HG03520 (cell line): ENCODE results near the gene UCHL3.
A peak's percentile ranks its signal among the peaks of the same experiment; 100 is the strongest.

ENCODE experiments used
- ATAC-seq: cut with Tn5 transposase; IDR thresholded peaks from one replicate; pipeline ENCODE4 v1.9.1; 2021; ENCODE audit warnings: mild to moderate bottlenecking, moderate library complexity; ENCODE audit not compliant: unreplicated experiment

UCHL3 gene

GRCh38 chr13:75618308-75618707 is 68.7 kb downstream of the UCHL3 start:
- ATAC-seq, result no peak

- no peak for ATAC-seq
These were observed 70.4 kb downstream of the UCHL3 start for GRCh38 chr13:75620020-75620419.

- no peak for ATAC-seq
These were observed 71.6 kb downstream of the UCHL3 start for GRCh38 chr13:75621147-75621546.

GRCh38 chr13:75628801-75629200 is 79.2 kb downstream of the UCHL3 start:
- no peak for ATAC-seq

- no peak for ATAC-seq
These were observed 83.7 kb downstream of the UCHL3 start for GRCh38 chr13:75633285-75633684.

GRCh38 chr13:75635101-75635827 is 85.7 kb downstream of the UCHL3 start:
- ATAC-seq, result no peak

- peak; percentile 48 for ATAC-seq
These were observed 86.3 kb downstream of the UCHL3 start, which contains the start of gene LMO7 for GRCh38 chr13:75635828-75636435. LMO7 (plus strand) TSS chr13:75636330; CDS start chr13:75636658, 328 bp downstream.

GRCh38 chr13:75636436-75637180 is 87.0 kb downstream of the UCHL3 start:
- ATAC-seq, result peak; percentile 49

- ATAC-seq, result no peak
These were observed 87.7 kb downstream of the UCHL3 start for GRCh38 chr13:75637181-75637750.

- no peak for ATAC-seq
These were observed 89.9 kb downstream of the UCHL3 start for GRCh38 chr13:75639454-75639853.

- ATAC-seq, result no peak
These were observed 91.4 kb downstream of the UCHL3 start for GRCh38 chr13:75641026-75641425.

GRCh38 chr13:75643182-75643581 is 93.6 kb downstream of the UCHL3 start:
- ATAC-seq, result no peak

- no peak for ATAC-seq
These were observed 94.1 kb downstream of the UCHL3 start for GRCh38 chr13:75643693-75644092.

- ATAC-seq, result no peak
These were observed 95.5 kb downstream of the UCHL3 start for GRCh38 chr13:75645141-75645540.

GRCh38 chr13:75647126-75647784 is 97.7 kb downstream of the UCHL3 start:
- ATAC-seq, result peak; percentile 80

GRCh38 chr13:75648446-75648845 is 98.9 kb downstream of the UCHL3 start:
- ATAC-seq, result no peak

GRCh38 chr13:75651013-75651412 is 101.4 kb downstream of the UCHL3 start:
- no peak for ATAC-seq

GRCh38 chr13:75652726-75653125 is 103.1 kb downstream of the UCHL3 start:
- no peak for ATAC-seq
